GM21737 (cell line): ENCODE results near the gene GRK3.
"Not testable (repeated sequence)": the region's sequence is repeated elsewhere in the genome, so short reads cannot be mapped to it uniquely, and the experiment has no call there.

Experiments
- ATAC-seq: cut with Tn5 transposase; IDR thresholded peaks from one replicate; pipeline ENCODE4 v1.9.1; 2021; ENCODE audit warnings: mild to moderate bottlenecking, moderate library complexity; ENCODE audit not compliant: unreplicated experiment

GRK3 gene

GRCh38 chr22:25694196-25694907, 129.9 kb downstream of the GRK3 start:
- no peak for ATAC-seq

- ATAC-seq = no peak
Observed at GRCh38 chr22:25695146-25695545, 130.7 kb downstream of the GRK3 start.

- no peak for ATAC-seq
Observed at GRCh38 chr22:25696763-25697162, 132.3 kb downstream of the GRK3 start.

- ATAC-seq = no peak
Observed at GRCh38 chr22:25697181-25697664, 132.7 kb downstream of the GRK3 start.

- ATAC-seq = no peak
Observed at GRCh38 chr22:25697978-25698377, 133.5 kb downstream of the GRK3 start.

GRCh38 chr22:25698461-25698860, 134.0 kb downstream of the GRK3 start:
- no peak for ATAC-seq

GRCh38 chr22:25698978-25699377, 134.5 kb downstream of the GRK3 start:
- ATAC-seq = no peak

GRCh38 chr22:25701056-25701780, 136.7 kb downstream of the GRK3 start:
- no peak for ATAC-seq

- ATAC-seq = no peak
Observed at GRCh38 chr22:25702040-25702439, 137.6 kb downstream of the GRK3 start.

- no peak for ATAC-seq
Observed at GRCh38 chr22:25702571-25703167, 138.2 kb downstream of the GRK3 start.

- ATAC-seq = no peak
Observed at GRCh38 chr22:25704701-25705100, 140.2 kb downstream of the GRK3 start.

- ATAC-seq = no peak
Observed at GRCh38 chr22:25706197-25706596, 141.7 kb downstream of the GRK3 start.

- not testable (repeated sequence) for ATAC-seq
Observed at GRCh38 chr22:25708430-25708829, 144.0 kb downstream of the GRK3 start.

GRCh38 chr22:25709758-25710157, 145.3 kb downstream of the GRK3 start:
- no peak for ATAC-seq

- ATAC-seq = no peak
Observed at GRCh38 chr22:25710501-25710900, 146.0 kb downstream of the GRK3 start.

GRCh38 chr22:25711491-25711890, 147.0 kb downstream of the GRK3 start:
- ATAC-seq = no peak

- no peak for ATAC-seq
Observed at GRCh38 chr22:25712661-25713400, 148.4 kb downstream of the GRK3 start.

- ATAC-seq = no peak
Observed at GRCh38 chr22:25714070-25714469, 149.6 kb downstream of the GRK3 start.

- ATAC-seq = no peak
Observed at GRCh38 chr22:25714739-25715138, 150.3 kb downstream of the GRK3 start.

GRCh38 chr22:25716637-25717036, 152.2 kb downstream of the GRK3 start:
- no peak for ATAC-seq

- ATAC-seq = no peak
Observed at GRCh38 chr22:25718135-25718840, 153.8 kb downstream of the GRK3 start.
